Measurements from ENCODE around the gene ADRM1. TPM values are rescaled to one million over a fixed set of nuclear protein-coding genes. Genes with fewer than 3 reads are reported as not detected.
A peak's percentile ranks its signal among the peaks of the same experiment; 100 is the strongest.

ADRM1 gene
- total and polyA plus RNA-seq, 12 donors = 50.6 to 254 (median 126) TPM

DNA sequence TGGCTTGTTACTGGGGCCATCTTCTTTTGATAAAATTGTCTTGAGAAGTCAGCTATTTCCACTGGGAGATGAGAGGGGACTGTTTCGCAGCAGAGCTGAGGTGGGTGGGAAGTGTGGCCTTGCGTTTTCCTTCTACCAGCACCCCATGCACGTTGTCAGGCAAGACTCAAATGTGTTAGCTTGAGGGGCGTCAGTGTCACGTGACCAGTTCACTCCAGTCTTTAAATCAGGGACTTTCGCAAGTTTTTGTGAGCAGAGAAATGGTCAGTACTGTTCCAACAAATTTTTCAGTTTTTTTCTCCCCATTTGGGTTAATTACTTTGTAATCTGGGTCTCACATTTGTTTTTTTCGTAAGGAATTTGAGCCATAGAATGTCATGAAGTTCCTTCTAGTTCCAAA, 20.7 kb upstream of the ADRM1 start:
- intact Hi-C loops (cut with DNase I) = no loop called here
- no peak for TF ChIP-seq POLR2A (IDR thresholded peaks at IDR 0.05)
- no peak for TF ChIP-seq CTCF (IDR thresholded peaks at IDR 0.05)
- no peak overlapping the region for H3K27ac ChIP-seq
- WGBS, 4 donors = 94 to 96% (median 95%) methylated on average over 7 of the region's 7 CpGs
- H3K9me3 ChIP-seq (replicated peaks in 1 of 3) = no peaks in the 10 kb centered on the region
- DNase-seq = no peak
- H3K4me3 ChIP-seq = no peak overlapping the region
- H3K36me3 ChIP-seq (replicated peaks in 1 of 2) = peaks cover 0 to 70% of the 10 kb centered on the region in 2 donors
- no peaks in the 10 kb centered on the region for H3K27me3 ChIP-seq
- H3K4me1 ChIP-seq (replicated peaks in 1 of 2) = no peaks in the 10 kb centered on the region

DNA sequence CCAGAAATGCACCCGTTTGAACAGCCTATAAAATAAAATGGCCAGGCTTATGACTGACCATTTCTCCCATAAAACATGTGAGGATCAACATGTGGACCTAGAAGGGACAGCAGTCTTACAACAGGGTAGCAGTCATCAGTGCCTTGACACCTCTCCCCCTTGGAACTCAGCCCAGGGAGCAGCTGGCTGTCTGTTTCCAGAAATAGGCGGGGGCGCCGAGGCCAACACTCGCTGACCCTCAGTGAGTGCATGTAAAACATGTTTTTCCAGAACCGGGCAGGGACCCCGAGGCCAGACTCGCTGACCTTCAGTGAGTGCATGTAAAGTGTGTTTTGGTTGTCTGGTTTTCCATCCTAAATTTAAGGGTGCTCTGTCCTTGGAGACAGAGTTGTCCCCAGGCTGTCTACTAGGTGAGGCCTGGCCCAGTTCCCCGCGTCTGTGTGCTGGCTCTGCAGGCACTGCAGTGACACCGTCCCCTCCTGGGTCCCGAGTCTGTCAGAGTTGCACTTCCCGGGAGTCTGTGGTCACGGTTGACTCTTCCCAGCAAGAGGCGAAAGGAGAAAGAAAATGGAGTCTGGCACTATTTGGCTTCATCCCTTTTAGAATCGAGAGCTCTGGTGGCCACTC, 19.8 kb upstream of the ADRM1 start:
- Histone ChIP-seq H3K27me3 (no peaks in the 10 kb centered on the region), H3K9me3 (replicated peaks in 1 of 3) (no peaks in the 10 kb centered on the region), H3K36me3 (replicated peaks in 1 of 2) (peaks cover 0 to 77% of the 10 kb centered on the region in 2 donors), H3K4me3 (no peak overlapping the region), H3K27ac (peak overlapping the region in 1 of 5 donors; percentile 49), H3K4me1 (replicated peaks in 1 of 2) (no peaks in the 10 kb centered on the region)
- intact Hi-C loops (cut with DNase I) = no loop called here
- TF ChIP-seq CTCF (IDR thresholded peaks at IDR 0.05) (no peak), POLR2A (IDR thresholded peaks at IDR 0.05) (no peak)
- peak in 6 of 7 donors; percentile 58 to 80 (median 66) for DNase-seq
- 53 to 67% (median 57%) methylated on average over 14 to 16 of the region's 16 CpGs for WGBS, 4 donors

- Histone ChIP-seq H3K27me3 (no peaks in the 10 kb centered on the region), H3K4me3 (no peak overlapping the region), H3K9me3 (replicated peaks in 1 of 3) (no peaks in the 10 kb centered on the region), H3K36me3 (replicated peaks in 1 of 2) (peaks cover 0 to 77% of the 10 kb centered on the region in 2 donors), H3K27ac (no peak overlapping the region), H3K4me1 (replicated peaks in 1 of 2) (no peaks in the 10 kb centered on the region)
- no peak for DNase-seq
- 79 to 86% (median 81%) methylated on average over 4 to 6 of the region's 6 CpGs for WGBS, 4 donors
- no peak for TF ChIP-seq CTCF (IDR thresholded peaks at IDR 0.05)
- no peak for TF ChIP-seq POLR2A (IDR thresholded peaks at IDR 0.05)
- intact Hi-C loops (cut with DNase I) = no loop called here
Observed at GRCh38 chr20:62284448-62284847, 18.3 kb upstream of the ADRM1 start.

GRCh38 chr20:62285151-62285550, 17.6 kb upstream of the ADRM1 start:
- DNase-seq = no peak
- WGBS, 4 donors = 47 to 67% (median 55%) methylated on average over 6 of the region's 6 CpGs
- intact Hi-C loops (cut with DNase I) = no loop called here
- H3K4me3 ChIP-seq = no peak overlapping the region
- H3K27me3 ChIP-seq = no peaks in the 10 kb centered on the region
- no peak for TF ChIP-seq POLR2A (IDR thresholded peaks at IDR 0.05)
- no peak for TF ChIP-seq CTCF (IDR thresholded peaks at IDR 0.05)
- H3K27ac ChIP-seq = no peak overlapping the region
- peaks cover 0 to 76% of the 10 kb centered on the region in 2 donors for H3K36me3 ChIP-seq (replicated peaks in 1 of 2)
- H3K9me3 ChIP-seq (replicated peaks in 1 of 3) = no peaks in the 10 kb centered on the region
- no peaks in the 10 kb centered on the region for H3K4me1 ChIP-seq (replicated peaks in 1 of 2)

Measured in adrenal gland (tissue), 12 donors.